Nephron (organoid): ENCODE data around the gene CSNK1G3.

ENCODE experiments used
- H3K27ac Mint-ChIP-seq, 3 experiments: 2 replicates each; pipeline ENCODE4 v1.8.0; 2020; ENCODE audit warnings: mixed read lengths in 3 of 3, mild to moderate bottlenecking in 2 of 3, moderate library complexity in 1 of 3
- H3K27me3 Mint-ChIP-seq: 2 replicates; pipeline ENCODE4 v1.8.0; 2021; ENCODE audit warnings: low read depth, mild to moderate bottlenecking, moderate library complexity, mixed read lengths
- H3K36me3 Mint-ChIP-seq: 2 replicates; pipeline ENCODE4 v1.8.0; 2020; ENCODE audit warnings: low read depth, mixed read lengths
- H3K4me1 Mint-ChIP-seq: 2 replicates; pipeline ENCODE4 v1.8.0; 2020; ENCODE audit warnings: mixed read lengths
- H3K4me3 Mint-ChIP-seq, 3 experiments: 2 replicates each; pipeline ENCODE4 v1.8.0; 2020; ENCODE audit warnings: mild to moderate bottlenecking in 3 of 3, mixed read lengths in 3 of 3, moderate library complexity in 2 of 3
- H3K9me3 Mint-ChIP-seq: 2 replicates; pipeline ENCODE4 v1.8.0; 2020; ENCODE audit warnings: mixed read lengths
- CTCF ChIP-seq, 3 experiments: fragments of 200-600 bp; sonication (generic); IDR thresholded peaks; one replicate each; pipeline ENCODE4 v1.5.0; 2021; ENCODE audit warnings: antibody characterized with exemption in 3 of 3; ENCODE audit not compliant: unreplicated experiment in 3 of 3

The CSNK1G3 gene

GRCh38 chr5:123597018-123597417 is 85.0 kb downstream of the CSNK1G3 start:
- no peaks in the 10 kb centered on the region for H3K4me1 Mint-ChIP-seq
- H3K27me3 Mint-ChIP-seq, result no peaks in the 10 kb centered on the region
- H3K27ac Mint-ChIP-seq, result no peak overlapping the region
- no peak for TF ChIP-seq CTCF (IDR thresholded peaks at IDR 0.05; ENCODE audit: unreplicated experiment in 3 of 3)
- no peaks in the 10 kb centered on the region for H3K9me3 Mint-ChIP-seq
- peaks cover 42% of the 10 kb centered on the region for H3K36me3 Mint-ChIP-seq
- no peak overlapping the region for H3K4me3 Mint-ChIP-seq

- Mint-ChIP-seq H3K9me3 (no peaks in the 10 kb centered on the region), H3K4me3 (no peak overlapping the region), H3K27ac (no peak overlapping the region), H3K27me3 (no peaks in the 10 kb centered on the region), H3K4me1 (no peaks in the 10 kb centered on the region), H3K36me3 (peaks cover 41% of the 10 kb centered on the region)
- TF ChIP-seq CTCF (IDR thresholded peaks at IDR 0.05; ENCODE audit: unreplicated experiment in 3 of 3), result no peak
Observed at GRCh38 chr5:123598028-123598689, 86.2 kb downstream of the CSNK1G3 start.

GRCh38 chr5:123599171-123599570 is 87.2 kb downstream of the CSNK1G3 start:
- Mint-ChIP-seq H3K27ac (no peak overlapping the region), H3K4me3 (no peak overlapping the region), H3K36me3 (peaks cover 40% of the 10 kb centered on the region), H3K9me3 (no peaks in the 10 kb centered on the region), H3K4me1 (no peaks in the 10 kb centered on the region), H3K27me3 (no peaks in the 10 kb centered on the region)
- TF ChIP-seq CTCF (IDR thresholded peaks at IDR 0.05; ENCODE audit: unreplicated experiment in 3 of 3), result no peak

- Mint-ChIP-seq H3K4me3 (no peak overlapping the region), H3K4me1 (no peaks in the 10 kb centered on the region), H3K9me3 (no peaks in the 10 kb centered on the region)
Observed at GRCh38 chr5:123601610-123602009, 89.6 kb downstream of the CSNK1G3 start.

GRCh38 chr5:123605822-123606221 is 93.8 kb downstream of the CSNK1G3 start:
- H3K4me3 Mint-ChIP-seq, result no peak overlapping the region
- no peaks in the 10 kb centered on the region for H3K27me3 Mint-ChIP-seq
- H3K9me3 Mint-ChIP-seq, result no peaks in the 10 kb centered on the region
- no peak for TF ChIP-seq CTCF (IDR thresholded peaks at IDR 0.05; ENCODE audit: unreplicated experiment in 3 of 3)
- H3K27ac Mint-ChIP-seq, result no peak overlapping the region
- H3K4me1 Mint-ChIP-seq, result no peaks in the 10 kb centered on the region
- peaks cover 23% of the 10 kb centered on the region for H3K36me3 Mint-ChIP-seq

More at GRCh38 chr5:123601610-123602009, 89.6 kb downstream of the CSNK1G3 start:
- peaks cover 33% of the 10 kb centered on the region for H3K36me3 Mint-ChIP-seq
- H3K27ac Mint-ChIP-seq, result no peak overlapping the region
- H3K27me3 Mint-ChIP-seq, result no peaks in the 10 kb centered on the region
- TF ChIP-seq CTCF (IDR thresholded peaks at IDR 0.05; ENCODE audit: unreplicated experiment in 3 of 3), result no peak

- H3K27ac Mint-ChIP-seq, result no peak overlapping the region
- TF ChIP-seq CTCF (IDR thresholded peaks at IDR 0.05; ENCODE audit: unreplicated experiment in 3 of 3), result no peak
- no peak overlapping the region for H3K4me3 Mint-ChIP-seq
- H3K27me3 Mint-ChIP-seq, result no peaks in the 10 kb centered on the region
- H3K4me1 Mint-ChIP-seq, result no peaks in the 10 kb centered on the region
- no peaks in the 10 kb centered on the region for H3K9me3 Mint-ChIP-seq
- H3K36me3 Mint-ChIP-seq, result peaks cover 28% of the 10 kb centered on the region
Observed at GRCh38 chr5:123610209-123610608, 98.2 kb downstream of the CSNK1G3 start.
